HUDEP-2 (cell line): ENCODE measurements around the gene CRIP2.

Experiments
- DNase-seq, 76 experiments: peaks; one replicate each; lab custom pipeline; 2025; ENCODE audit not compliant: unreplicated experiment in 76 of 76; lab: John Stamatoyannopoulos, UW

CRIP2 gene

DNA sequence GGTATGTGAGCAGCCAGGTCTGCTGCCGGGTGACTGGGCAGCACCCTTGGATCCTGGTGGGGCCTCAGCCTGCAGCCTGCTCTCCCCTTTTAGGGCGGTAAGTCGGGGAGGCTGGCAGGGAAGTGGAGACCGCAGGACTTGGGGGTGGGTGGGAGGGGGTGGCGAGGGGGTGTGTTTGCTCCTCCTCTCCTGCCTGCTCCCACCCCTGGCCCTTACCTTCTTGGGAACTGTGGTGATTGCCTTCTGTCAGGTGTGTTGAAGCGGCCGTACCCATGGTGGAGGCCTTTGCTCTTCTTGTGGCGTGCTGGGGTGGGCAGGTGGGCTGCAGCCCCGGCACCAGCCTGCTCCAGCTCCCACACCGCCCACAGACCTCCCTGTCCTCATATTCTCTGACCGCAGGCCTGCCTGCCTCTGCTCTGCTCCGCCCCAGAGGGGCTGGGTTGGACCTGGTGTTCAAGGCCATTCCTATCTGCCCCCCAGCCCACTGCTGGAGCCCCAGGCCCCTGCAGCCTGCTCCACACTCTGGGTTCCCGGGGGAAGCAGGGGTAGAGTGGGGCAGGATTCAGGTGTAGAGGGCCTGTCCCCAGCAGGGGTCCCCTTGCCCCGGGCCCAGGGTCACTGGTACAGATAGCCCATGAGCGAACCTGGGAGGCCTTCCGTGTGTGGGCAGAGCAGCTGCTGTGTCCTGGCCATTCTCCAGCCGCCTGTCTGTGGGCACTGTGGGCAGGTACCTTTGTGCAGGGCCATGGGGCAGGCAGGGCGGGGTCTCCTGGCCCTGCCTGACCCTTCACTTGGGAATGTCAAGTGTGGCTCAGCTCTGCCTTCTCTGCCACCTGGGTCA, 21.6 kb downstream of the CRIP2 start:
- DNase-seq, result no peak

DNA sequence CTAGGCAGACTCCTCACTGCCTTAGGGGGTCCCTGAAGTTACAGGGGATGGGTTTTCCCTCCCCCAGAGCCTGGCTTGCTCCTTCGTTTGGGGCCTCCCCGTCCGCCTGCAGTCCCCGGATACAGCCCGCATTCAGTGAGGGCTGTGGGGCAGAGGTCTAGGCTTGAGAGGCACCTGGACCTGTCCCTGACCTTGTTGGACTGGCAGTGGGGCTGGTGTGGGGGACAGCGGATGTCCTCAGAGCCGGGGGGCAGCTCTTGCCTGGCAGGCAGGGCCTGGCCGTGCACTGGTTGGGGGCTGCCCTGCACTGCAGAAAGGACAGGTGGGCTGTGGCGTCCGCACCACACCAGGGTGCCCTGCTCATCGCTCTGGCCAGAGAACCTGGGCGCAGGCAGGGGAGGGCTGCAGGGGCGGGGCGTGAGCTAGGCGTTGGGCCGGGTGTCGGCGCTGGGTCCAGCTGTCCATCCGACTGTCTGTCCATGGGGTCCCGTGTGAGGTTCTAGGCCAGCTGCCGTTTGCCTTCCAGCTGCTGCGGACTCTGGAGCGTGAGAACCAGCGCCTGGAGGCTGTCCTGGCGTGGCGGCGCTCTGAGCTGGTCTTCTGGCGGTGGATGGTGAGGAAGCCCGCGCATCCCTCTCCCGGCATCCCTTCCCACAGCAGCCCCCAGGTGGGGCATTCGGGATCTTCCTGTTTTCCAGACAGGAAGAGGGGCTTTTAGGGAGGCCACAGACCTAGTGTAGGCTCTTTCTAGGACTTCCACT, 22.4 kb downstream of the CRIP2 start:
- DNase-seq, result no peak

DNA sequence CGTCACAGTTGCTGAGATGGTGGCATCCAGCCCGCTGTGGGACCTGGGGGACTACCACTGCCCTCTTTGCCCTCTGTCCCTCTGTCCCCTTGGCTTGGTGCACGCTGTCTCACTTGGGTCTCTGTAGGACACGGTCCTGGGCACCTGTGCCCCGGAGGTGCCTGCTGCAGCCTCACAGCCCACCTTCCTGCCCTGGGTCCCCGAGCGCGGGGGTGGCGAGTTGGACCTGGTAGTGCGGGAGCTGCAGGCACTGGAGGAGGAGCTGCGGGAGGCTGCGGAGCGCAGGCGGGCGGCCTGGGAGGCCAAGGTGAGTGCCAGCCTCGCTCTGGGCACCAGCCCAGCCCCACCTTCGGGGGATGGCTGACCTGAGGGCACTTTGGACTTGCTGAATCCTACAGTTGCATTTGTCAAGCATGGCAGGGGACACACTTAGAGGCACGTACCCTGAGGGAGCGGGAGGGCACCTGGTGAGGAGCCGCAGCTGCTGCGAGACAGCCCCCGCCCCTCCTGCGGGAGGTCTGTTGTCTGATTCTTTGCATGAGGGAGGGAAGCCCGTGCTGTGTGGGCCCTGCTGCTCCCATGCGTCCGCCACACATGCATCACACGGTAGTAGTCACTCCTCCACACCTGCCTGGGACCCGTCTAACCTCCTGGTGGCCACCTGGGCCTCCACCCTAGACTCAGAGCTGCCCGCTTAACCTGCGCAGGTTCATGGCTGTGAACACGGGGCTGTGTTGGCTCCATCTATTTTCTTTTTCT, 23.2 kb downstream of the CRIP2 start:
- DNase-seq, result no peak

DNA sequence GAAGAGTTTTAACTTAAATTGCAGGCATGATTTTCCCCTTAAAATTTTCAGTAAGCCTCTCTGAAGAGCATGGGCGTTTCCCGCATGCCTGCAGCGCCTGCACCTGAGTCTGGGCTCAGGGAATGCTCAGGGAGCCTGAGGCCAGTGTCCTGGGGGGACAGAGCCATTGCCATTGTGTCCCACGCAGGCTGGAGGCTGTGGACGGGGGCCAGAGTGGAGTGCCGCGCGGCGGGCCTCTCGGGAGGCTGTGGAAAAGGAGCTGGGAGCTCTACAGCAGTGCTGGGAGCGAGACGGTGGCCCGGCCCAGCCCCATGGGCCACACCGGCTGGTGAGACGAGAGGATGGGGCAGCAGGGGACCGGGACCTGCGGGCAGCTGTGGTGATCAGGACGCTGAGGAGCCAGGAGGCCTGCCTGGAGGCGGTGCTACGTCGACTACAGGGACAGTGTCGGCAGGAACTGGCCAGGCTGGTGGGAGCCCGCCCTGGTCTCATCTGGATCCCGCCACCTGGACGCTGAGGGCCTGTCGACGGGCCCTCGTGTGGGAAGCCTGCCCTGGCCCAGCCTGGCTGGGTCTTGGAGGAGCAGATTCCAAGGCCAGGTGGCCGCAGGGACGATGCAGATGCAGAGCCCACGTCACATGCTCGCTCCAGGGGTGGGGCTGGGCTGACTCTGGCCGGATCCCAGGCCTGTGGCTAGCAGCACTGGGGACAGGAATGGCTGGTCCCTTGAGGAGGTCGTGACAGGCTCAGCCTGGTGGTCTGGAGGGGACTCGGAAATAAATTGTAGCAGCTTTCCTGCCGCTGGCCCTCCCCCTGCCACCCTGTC, 24.0 kb downstream of the CRIP2 start:
- no peak for DNase-seq

DNA sequence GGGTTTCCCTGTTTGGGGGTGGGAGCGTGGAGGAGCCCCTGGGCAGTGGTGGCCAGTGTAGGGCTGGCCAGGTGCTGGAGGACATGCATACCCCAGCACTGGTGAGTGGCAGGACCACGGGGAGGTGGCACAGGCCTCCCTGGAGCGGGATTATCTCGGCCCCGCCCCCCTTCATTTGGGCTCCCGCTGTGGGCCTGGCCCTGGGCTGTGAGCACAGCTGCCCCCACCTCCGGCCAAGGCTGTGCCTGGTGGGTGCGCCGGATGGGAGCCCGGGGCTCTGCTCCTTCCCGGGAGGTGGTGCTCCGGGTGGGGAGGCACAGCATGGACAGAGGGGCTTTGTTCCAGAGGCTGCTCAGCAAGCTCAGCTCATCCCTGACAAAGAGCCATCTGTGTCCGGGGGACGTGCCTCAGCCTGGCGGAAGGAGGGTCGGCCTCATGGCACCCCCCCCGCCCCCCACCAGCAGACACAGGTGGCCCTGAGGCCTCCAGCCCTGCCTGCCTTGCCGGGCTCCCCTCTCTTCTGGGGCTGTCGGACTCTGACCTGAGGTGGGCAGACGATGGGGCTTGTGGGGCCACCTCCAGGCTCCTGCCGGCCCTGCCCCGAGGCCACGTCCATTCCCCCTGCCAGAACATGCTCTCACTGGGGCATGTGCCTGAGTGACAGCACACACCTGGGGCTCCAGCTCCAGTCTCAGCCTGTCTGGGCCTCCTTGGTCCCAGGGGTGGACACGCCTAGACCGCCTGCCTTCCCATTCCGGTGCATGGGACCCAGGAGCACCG, 24.8 kb downstream of the CRIP2 start:
- DNase-seq, result no peak

DNA sequence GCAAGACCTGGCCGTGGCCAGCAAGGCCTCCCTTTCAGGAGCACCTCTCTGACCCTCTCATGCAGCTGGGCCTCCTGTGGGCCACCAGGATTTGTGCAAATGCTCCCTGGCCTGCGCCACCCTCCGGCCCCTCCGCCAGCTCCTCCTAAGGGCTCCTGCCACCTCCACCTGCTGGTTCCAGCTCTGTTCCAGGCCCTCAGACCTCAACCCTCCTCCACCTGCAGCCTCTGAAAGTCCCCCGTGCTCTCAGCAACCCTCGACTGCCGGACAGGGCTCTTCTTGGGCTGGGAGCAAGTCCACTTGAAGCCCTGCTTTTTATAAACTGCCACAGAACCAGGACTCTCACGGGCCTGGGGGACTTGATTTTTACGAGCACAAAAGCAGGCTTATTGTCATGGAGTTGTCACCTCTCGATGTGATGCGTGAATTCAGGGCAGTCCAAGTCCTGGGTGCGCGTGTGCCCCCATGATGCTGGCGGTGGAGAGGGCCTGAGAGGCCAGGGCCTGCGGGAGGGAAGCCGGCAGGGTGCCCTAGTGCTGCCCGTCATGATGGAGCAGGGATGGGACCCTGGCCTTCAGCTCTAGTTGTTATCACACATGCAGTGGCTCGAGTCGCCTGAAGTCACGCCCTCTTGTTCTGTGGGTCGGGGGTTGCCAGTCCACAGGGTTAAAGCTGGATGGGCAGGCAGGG, 25.6 kb downstream of the CRIP2 start:
- DNase-seq, result no peak

DNA sequence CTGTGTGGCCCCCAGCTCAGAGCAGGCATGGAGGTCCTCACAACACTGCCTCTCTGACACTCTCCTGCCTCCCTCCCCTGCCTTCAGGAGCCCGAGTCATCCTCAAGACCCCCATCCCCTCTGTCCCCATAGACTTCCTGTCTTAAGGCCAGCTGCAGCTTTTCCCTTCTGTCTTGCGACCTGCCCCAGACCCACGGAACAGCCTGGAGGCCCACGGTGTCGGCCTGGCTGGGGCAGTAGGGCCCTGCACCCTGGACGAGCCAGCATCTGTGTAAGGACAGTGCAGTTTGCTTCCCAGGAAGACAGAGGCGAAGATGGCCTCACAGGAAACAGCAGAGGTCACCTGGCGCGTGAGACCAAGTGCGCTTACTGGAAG, 26.1 kb downstream of the CRIP2 start:
- no peak for DNase-seq

DNA sequence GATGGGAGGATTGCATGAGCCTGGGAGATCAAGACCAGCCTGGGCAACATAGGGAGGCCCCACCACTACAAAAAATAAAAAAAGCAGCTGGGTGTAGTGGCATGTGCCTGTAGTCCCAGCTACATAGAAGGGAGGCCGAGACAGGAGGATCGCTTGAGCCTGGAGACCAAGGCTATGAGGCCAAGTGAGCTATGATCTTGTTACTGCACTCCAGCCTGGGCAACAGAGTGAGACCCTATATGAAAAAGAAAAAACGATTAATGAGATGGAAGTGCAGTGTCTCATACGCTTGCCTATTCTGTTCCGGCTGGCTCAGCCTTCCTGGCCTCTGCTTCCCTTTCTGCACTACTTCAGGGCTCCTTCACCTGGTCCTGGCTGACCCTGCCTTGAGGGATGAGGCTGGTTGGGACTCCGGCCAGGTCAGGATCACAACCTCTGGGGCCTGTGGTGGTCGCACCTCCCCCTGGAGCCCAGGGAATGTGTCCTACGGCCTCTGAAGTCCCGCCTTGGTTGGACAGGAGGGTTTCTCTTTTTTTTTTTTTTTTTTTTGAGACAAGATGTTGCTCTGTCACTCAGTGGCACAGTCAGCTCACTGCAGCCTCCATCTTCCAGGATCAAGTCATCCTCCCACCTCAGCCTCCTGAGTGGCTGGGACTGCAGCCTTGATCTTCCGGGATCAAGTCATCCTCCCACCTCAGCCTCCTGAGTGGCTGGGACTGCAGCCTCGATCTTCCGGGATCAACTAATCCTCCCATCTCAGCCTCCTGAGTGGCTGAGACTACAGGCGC, 27.1 kb downstream of the CRIP2 start:
- no peak for DNase-seq

DNA sequence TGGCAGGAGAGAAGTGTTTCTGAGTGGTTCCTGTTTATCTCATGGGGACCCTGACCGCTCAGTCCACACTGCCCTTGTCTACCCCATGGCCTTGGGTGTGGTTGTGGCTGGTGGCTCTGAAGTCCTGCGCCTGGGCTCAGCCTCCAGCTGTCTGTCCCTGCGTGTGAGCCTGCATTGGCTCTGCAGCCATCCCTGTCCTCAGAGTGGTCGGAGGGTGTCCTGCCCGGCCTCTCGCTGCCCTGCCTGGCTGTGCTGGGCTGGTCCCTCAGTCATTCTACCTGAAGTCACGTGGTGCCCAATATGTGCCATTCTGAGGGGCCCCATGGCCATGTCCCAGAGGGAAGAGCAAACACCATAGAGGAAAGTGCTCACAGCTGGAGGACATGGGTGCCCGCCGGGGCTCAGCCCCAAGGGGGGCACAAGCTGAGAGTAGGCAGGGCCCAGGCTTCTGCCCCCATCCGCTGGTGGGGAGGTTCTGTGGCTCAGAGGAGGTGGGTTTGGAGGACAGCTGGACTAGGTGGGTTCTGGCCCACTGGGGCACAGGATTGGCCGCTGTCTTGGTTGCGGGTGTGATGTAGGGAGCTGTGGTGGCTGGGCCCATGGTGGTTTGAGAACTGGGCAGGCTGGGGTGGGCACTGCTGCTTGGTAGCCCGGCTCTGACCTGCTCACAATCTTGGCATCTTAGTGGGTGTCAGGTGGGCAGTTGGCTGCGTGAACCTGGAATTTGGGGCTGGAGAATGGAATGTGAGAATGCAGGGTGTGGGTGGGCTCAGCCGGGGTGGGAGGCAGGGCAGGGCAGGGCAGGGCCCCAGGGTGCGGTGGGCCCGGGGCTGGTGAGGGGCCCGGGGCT, 28.1 kb downstream of the CRIP2 start:
- DNase-seq, result no peak

DNA sequence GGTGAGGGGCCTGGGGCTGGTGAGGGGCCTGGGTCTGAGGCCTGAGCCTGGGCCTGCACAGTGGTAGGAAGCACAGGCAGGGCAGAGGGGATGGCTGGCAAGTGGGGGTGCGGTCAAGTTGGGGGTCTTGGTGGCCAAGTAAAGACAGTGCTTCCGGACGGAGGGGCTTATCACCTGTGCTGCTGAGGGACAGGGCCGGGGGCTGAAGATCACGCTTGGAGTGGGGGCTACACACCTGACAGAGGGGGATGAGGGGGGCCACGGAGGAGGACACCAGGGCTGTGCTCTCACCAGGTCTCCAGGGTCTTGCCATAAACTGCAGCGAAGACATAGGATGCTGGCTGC, 28.6 kb downstream of the CRIP2 start:
- no peak for DNase-seq

DNA sequence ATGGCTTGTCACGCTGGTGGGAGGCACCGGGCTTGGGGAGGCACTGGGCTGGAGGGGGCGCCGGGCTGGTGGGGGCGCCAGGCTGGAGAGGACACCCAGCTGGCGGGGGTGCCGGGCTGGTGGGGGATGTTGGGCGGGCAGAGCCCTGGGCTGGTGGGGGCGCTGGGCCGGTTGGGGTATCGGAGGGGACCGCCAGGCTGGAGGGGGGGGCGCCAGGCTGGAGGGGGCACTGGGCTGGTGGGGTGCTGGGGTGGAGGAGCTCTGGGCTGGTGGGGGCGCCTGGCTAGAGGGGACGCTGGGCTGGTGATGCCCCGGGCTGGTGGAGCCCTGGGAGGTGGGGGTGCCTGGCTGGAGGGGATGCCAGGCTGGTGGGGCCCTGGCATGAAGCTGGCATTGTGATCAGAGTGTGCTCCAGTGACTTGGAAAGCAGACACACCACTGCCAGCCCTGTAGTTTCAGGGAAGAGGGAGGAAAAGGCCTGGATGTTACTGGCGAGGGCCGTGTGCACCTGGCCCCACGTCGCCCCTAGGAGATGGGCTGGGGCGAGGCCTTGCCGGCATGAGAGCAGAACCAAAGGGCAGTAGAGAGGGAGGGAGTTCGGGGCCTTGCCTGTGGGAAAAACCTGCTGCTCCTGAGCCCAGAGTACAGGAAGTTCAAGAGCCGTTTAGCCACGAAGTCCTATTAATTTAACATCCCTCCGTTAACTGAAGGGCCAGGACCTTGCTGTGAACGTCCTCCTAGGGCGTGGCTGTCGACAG, 29.5 kb downstream of the CRIP2 start:
- no peak for DNase-seq

DNA sequence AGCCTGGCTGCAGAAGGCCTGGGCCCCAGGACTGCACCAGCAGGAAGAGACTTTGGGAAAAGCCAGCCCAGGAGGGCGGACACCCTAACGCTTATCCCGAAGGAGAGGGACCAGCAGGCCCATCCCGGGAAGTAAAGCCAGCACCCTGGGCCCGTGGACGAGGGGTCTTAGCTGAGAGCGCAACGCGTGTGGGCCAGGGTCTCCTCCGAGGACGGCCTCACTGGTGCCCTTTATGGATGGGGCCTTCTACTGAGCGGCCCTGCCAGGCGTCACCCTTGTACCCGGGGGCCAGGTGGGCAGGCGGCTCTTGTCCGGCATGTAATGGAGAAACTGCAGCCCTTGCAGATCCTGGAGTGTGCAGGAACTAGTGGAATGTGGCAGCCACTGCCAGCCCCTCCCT, 30.5 kb downstream of the CRIP2 start:
- DNase-seq, result no peak

DNA sequence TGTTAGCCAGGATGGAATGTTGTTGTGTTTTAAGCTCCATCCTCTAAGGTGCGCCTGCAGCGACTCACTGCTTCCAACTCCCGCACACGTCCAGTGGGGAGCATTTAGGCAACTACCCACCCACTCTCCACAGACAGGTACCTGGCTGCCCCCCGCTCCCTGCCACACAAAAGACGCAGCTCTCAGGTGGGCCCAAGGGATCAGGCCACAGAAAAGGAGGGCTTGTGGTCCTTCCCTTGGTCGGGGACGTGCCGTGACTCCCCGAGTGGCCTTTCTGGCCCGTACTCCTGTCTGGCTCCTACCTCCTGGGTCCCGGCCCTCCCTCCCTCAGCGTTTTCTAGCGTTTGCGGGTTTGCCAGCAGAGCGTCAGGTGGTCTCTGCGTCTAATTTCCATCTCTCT, 32.6 kb downstream of the CRIP2 start:
- DNase-seq, result no peak

DNA sequence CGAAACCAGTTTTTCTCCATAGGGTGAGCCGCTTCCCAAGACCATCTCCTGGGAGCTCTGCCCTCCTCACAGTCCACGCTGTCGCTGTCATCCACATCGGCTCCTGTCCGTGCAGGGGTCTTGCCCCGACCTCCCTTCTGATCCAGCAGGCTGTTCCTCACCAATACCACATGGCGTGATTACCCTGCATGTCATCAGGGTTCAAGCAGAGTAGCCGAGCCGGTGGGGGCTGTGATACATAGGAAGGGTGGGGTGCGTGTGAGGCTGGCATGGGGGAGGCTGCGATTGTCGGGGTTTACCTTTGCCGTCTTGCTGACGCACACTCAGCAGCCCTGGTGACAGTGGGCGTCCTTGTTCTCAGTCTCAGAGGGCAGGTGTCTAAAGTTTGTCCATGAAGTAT, 33.4 kb downstream of the CRIP2 start:
- no peak for DNase-seq

DNA sequence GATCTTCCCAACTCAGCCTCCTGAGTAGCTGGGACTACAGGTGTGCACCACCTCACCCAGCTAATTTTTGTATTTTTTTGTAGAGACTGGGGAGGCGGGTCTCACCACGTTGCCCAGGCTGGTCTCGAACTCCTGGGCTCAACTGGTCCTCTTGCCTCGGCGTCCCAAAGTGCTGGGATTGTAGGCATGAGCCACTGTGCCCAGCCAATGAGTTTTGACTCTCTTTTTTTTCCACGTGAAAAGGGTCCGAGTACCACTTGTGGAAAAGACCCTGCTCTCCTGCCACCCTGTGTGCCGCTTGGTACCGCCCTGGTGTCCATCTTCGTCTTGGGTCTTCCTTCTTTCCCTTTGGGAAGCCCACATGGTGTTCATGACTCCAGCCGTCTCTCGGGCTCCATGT, 34.0 kb downstream of the CRIP2 start:
- DNase-seq, result no peak

DNA sequence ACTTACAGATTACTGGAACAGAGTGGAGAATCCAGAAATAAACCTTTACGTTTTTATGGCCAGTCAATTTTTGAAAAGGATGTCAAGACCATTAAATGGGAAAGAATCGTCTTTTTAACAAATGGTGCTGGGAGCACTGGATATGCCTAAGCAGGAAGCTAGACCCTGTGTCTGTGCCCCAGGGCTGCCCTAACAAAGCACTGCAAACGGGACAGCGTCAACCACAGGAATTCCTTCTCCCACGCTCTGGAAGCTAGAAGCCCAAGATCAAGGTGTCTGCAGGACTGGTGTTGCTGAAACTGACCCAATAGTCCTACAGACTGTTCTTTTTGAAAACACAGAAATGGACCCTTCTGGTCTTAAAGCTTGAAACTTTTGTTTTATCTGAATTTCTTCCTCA, 42.5 kb downstream of the CRIP2 start:
- DNase-seq, result no peak
